NCI-H2171 (cell line): Measurements from ENCODE around the gene CCIN.
"Not testable (repeated sequence)": the region's sequence is repeated elsewhere in the genome, so short reads cannot be mapped to it uniquely, and the experiment has no call there.

Source experiments
- DNase-seq: peaks from one replicate; lab custom pipeline; 2025; lab: John Stamatoyannopoulos, UW

The CCIN gene

GRCh38 chr9:36160126-36160525 is 9.1 kb upstream of the CCIN start:
- DNase-seq: not testable (repeated sequence)

- no peak for DNase-seq
Observed at GRCh38 chr9:36161187-36161586, 8.0 kb upstream of the CCIN start.

GRCh38 chr9:36162211-36162738 is 6.9 kb upstream of the CCIN start:
- DNase-seq: no peak

GRCh38 chr9:36163049-36163785 is 6.0 kb upstream of the CCIN start:
- DNase-seq: no peak

GRCh38 chr9:36163786-36164170 is 5.4 kb upstream of the CCIN start:
- no peak for DNase-seq

- no peak for DNase-seq
Observed at GRCh38 chr9:36164372-36164771, 4.8 kb upstream of the CCIN start.

- DNase-seq: no peak
Observed at GRCh38 chr9:36164989-36165388, 4.2 kb upstream of the CCIN start.

GRCh38 chr9:36165826-36166167 is 3.4 kb upstream of the CCIN start:
- DNase-seq: no peak

GRCh38 chr9:36166168-36166927 is 2.8 kb upstream of the CCIN start:
- peak; percentile 16 for DNase-seq

GRCh38 chr9:36169708-36170107 is 520 bp downstream of the CCIN start:
- no peak for DNase-seq

- no peak for DNase-seq
Observed at GRCh38 chr9:36170531-36170930, 1.3 kb downstream of the CCIN start.

GRCh38 chr9:36173861-36174260 is 4.7 kb downstream of the CCIN start:
- no peak for DNase-seq

GRCh38 chr9:36174271-36174670 is 5.1 kb downstream of the CCIN start:
- DNase-seq: no peak

GRCh38 chr9:36174731-36175130 is 5.5 kb downstream of the CCIN start:
- no peak for DNase-seq

GRCh38 chr9:36175209-36175608 is 6.0 kb downstream of the CCIN start:
- not testable (repeated sequence) for DNase-seq

GRCh38 chr9:36176496-36176895 is 7.3 kb downstream of the CCIN start:
- DNase-seq: not testable (repeated sequence)

- no peak for DNase-seq
Observed at GRCh38 chr9:36177571-36177970, 8.4 kb downstream of the CCIN start.

GRCh38 chr9:36180243-36180642 is 11.1 kb downstream of the CCIN start:
- DNase-seq: not testable (repeated sequence)

GRCh38 chr9:36187414-36187813 is 18.2 kb downstream of the CCIN start:
- no peak for DNase-seq

GRCh38 chr9:36188212-36188611 is 19.0 kb downstream of the CCIN start:
- no peak for DNase-seq

GRCh38 chr9:36189976-36190375 is 20.8 kb downstream of the CCIN start:
- DNase-seq: no peak

- peak; percentile 80 for DNase-seq
Observed at GRCh38 chr9:36190388-36191289, 21.5 kb downstream of the CCIN start, which contains the start of gene CLTA. Gene CLTA (plus strand): TSS chr9:36190921. CDS start chr9:36191057, 136 bp downstream.
